Loucy (cell line): ENCODE data around the gene TAF4.

ENCODE experiments used
- EZH2phosphoT487 ChIP-seq: fragments of 200-600 bp; IDR thresholded peaks from 2 replicates; pipeline ENCODE4 v1.6.1; 2018; ENCODE audit warnings: antibody characterized with exemption, mild to moderate bottlenecking, moderate library complexity, borderline replicate concordance
- TF ChIP-seq, protein P1 (sequence below): fragments of 200-600 bp; sonication (generic); conservative IDR thresholded peaks from 2 replicates; pipeline ENCODE4 v1.5.1; 2014; ENCODE audit warnings: mild to moderate bottlenecking, antibody characterized with exemption, low read length

DNA sequence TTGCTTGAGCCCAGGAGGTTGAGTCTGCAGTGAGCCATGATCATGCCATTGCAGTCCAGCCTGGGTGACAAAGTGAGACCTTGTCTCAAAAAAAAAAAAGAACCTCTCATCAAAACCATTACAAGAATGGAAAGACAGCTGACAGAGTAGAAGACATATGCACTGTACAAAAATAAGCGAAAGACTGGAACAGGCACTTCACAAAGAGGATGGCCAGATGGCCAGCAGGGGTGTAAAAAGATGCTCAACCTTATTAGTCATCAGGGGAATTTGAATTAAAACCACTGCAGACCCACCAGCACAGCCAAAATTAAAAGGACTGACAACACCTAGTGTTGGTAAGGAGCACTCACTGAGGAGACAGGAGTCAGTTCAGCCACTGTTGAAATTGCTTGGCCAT is 13.5 kb upstream of the TAF4 start:
- TF ChIP-seq, protein P1, sequence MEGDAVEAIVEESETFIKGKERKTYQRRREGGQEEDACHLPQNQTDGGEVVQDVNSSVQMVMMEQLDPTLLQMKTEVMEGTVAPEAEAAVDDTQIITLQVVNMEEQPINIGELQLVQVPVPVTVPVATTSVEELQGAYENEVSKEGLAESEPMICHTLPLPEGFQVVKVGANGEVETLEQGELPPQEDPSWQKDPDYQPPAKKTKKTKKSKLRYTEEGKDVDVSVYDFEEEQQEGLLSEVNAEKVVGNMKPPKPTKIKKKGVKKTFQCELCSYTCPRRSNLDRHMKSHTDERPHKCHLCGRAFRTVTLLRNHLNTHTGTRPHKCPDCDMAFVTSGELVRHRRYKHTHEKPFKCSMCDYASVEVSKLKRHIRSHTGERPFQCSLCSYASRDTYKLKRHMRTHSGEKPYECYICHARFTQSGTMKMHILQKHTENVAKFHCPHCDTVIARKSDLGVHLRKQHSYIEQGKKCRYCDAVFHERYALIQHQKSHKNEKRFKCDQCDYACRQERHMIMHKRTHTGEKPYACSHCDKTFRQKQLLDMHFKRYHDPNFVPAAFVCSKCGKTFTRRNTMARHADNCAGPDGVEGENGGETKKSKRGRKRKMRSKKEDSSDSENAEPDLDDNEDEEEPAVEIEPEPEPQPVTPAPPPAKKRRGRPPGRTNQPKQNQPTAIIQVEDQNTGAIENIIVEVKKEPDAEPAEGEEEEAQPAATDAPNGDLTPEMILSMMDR, result no peak
- TF ChIP-seq EZH2phosphoT487, result no peak
